ENCODE measurements around the gene ARL16. TPM values are rescaled to one million over a fixed set of nuclear protein-coding genes. Genes with fewer than 3 reads are reported as not detected.

Gene ARL16
- total RNA-seq, 4 donors from 2014 or later = 19.1 to 34.3 (median 27.9) TPM

DNA sequence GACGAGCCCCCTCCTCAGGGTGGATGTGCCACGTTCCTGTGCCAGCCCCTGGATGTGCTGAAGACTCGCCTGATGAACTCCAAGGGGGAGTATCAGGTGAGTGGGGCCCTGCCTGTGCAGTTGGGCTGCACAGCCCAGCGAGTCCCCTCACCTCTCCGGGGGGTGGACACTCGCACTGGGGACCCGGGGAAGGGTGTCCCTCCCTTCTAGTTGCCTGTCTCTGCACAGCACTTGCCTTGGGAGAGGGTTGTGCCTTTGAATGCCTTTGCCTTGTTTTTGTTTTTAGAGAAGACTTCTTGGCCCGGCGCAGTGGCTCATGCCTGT is 34.1 kb upstream of the ARL16 start:
- Histone ChIP-seq H3K9me3 (no peaks in the 10 kb centered on the region), H3K4me1 (peaks cover 25 to 59% (median 29%) of the 10 kb centered on the region in 3 donors), H3K27me3 (no peaks in the 10 kb centered on the region), H3K27ac (no peak overlapping the region), H3K36me3 (peaks cover 0 to 67% (median 0%) of the 10 kb centered on the region in 3 donors), H3K4me3 (no peak overlapping the region)
- TF ChIP-seq POLR2A (IDR thresholded peaks at IDR 0.05) = no peak
- TF ChIP-seq, protein P1, sequence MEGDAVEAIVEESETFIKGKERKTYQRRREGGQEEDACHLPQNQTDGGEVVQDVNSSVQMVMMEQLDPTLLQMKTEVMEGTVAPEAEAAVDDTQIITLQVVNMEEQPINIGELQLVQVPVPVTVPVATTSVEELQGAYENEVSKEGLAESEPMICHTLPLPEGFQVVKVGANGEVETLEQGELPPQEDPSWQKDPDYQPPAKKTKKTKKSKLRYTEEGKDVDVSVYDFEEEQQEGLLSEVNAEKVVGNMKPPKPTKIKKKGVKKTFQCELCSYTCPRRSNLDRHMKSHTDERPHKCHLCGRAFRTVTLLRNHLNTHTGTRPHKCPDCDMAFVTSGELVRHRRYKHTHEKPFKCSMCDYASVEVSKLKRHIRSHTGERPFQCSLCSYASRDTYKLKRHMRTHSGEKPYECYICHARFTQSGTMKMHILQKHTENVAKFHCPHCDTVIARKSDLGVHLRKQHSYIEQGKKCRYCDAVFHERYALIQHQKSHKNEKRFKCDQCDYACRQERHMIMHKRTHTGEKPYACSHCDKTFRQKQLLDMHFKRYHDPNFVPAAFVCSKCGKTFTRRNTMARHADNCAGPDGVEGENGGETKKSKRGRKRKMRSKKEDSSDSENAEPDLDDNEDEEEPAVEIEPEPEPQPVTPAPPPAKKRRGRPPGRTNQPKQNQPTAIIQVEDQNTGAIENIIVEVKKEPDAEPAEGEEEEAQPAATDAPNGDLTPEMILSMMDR (IDR thresholded peaks at IDR 0.05) = no peak
- DNase-seq = no peak
- intact Hi-C loops (cut with DNase I) = no loop called here
- 90 to 100% methylated on average over 2 of the region's 9 CpGs for WGBS, 2 donors

DNA sequence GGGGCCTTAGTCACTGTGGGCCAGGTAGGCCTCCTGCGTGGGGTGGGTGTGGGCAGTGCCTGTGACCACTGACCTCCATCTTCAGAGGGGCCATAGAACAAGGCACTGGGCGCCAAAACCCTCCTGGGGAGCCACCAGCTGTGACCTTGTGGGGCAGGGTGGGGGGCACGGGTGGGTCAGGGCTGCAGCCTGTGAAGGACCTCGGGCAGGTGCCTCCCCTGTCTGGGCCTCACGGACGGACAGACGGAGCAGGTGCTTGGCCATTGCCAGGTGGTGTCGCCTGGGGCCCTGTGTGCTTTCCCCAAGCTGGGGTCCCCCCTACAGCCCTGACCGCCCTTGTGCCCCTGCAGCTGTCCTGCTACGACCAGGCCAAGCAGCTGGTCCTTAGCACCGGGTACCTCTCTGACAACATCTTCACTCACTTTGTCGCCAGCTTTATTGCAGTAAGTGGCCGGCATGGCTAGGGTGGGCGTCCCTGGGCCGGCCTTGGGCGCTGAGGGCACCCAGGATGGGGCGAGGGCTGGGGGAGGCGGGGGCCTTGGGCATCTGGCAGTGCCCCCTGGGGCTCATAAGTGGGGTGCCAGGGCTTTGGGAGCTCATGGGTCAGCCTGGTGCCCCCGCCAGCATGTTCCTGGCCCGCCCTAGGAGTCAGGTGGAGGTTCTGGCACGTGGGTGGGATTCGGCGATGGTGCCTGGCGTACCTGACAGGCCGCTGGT is 33.6 kb upstream of the ARL16 start:
- no peak for DNase-seq
- TF ChIP-seq, protein P1 (IDR thresholded peaks at IDR 0.05) = no peak
- TF ChIP-seq POLR2A (IDR thresholded peaks at IDR 0.05) = no peak
- H3K27ac ChIP-seq = no peak overlapping the region

DNA sequence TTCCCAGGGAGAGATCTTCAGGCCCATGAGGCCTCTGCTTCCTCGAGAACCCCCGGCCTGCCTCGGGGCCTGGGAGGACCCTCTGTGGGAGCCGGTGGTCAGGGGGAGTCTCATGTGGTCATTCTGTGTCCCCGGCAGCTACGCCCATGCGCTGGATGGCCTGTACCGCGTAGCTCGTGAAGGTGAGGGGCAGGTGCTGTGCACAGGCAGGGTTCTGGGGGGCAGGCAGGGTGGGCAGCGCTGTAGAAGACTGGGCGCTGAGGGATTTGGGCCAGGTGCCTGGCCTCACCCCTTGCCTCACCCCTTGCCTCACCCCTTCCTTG is 33.0 kb upstream of the ARL16 start:
- H3K9me3 ChIP-seq = no peaks in the 10 kb centered on the region
- H3K27ac ChIP-seq = no peak overlapping the region
- no peak for DNase-seq
- TF ChIP-seq, protein P1 (IDR thresholded peaks at IDR 0.05) = no peak
- no peak for TF ChIP-seq POLR2A (IDR thresholded peaks at IDR 0.05)
- 85% methylated on average over 8 of the region's 12 CpGs; no CpG with 5 or more reads in 1 of the 2 donors for WGBS, 2 donors
- peaks cover 16 to 56% (median 25%) of the 10 kb centered on the region in 3 donors for H3K4me1 ChIP-seq
- H3K36me3 ChIP-seq = peaks cover 0 to 67% (median 0%) of the 10 kb centered on the region in 3 donors
- intact Hi-C loops (cut with DNase I) = no loop called here
- H3K27me3 ChIP-seq = no peaks in the 10 kb centered on the region
- H3K4me3 ChIP-seq = no peak overlapping the region

More for the DNA sequence above, 33.6 kb upstream of the ARL16 start:
- Histone ChIP-seq H3K4me3 (no peak overlapping the region), H3K27me3 (no peaks in the 10 kb centered on the region), H3K9me3 (no peaks in the 10 kb centered on the region), H3K36me3 (peaks cover 0 to 67% (median 0%) of the 10 kb centered on the region in 3 donors), H3K4me1 (peaks cover 21 to 59% (median 31%) of the 10 kb centered on the region in 3 donors)
- intact Hi-C loops (cut with DNase I) = no loop called here
- no CpG with 5 or more reads among the region's 25 CpGs for WGBS, 2 donors

DNA sequence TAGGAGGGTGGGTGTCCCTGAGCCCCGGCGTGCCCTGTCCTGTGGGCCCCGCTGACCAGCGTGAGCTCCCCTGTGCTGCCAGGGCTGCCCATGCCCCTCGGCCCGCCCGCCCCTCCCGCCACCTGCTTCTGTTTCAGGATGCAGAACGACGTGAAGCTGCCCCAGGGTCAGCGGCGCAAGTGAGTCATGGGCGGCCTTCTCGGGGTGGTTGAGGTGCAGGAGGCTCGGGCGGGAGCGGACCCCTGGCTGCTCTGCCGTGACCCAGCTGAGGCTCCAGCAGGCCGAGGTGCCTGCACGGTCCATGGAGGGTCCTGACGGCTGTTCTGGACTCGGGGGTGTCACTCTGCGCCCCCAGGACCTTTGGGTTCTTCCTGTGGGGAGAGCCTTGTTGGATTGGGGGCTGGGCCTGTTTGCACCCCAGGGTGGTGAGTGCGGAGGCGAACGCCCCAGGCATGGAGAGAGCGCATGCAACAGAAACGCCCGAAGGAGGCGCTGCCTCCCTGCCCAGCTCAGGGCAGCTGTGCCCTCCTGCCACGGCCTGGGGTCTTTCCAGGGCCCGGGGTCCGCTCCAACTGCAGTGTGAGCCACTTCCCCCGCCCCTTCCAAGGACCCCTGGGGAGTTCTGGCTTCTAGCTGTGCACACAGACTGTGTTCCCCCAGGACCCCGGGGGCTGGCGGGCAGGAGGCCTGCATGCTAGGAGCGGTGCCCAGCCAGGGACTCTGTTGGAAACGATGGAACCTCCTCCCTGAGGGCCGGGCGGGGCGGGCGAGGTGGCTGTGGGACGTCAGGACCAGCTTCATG is 32.5 kb upstream of the ARL16 start:
- no peak for DNase-seq
- no peaks in the 10 kb centered on the region for H3K27me3 ChIP-seq
- peaks cover 0 to 67% (median 0%) of the 10 kb centered on the region in 3 donors for H3K36me3 ChIP-seq
- H3K27ac ChIP-seq = no peak overlapping the region
- TF ChIP-seq POLR2A (IDR thresholded peaks at IDR 0.05) = no peak
- TF ChIP-seq, protein P1 (IDR thresholded peaks at IDR 0.05) = no peak
- H3K9me3 ChIP-seq = no peaks in the 10 kb centered on the region
- H3K4me3 ChIP-seq = no peak overlapping the region
- intact Hi-C loops (cut with DNase I) = no loop called here
- WGBS, 2 donors = 87% methylated on average over 3 of the region's 43 CpGs; no CpG with 5 or more reads in 1 of the 2 donors
- peaks cover 21 to 56% (median 24%) of the 10 kb centered on the region in 3 donors for H3K4me1 ChIP-seq

Measured in esophagus squamous epithelium (tissue), 5 donors.